ENCODE data around the gene EZH2. TPM values are rescaled to one million over a fixed set of nuclear protein-coding genes. Genes with fewer than 3 reads are reported as not detected.

The EZH2 gene
- total RNA-seq: 1 to 10 TPM; 1.2 to 4.2 (median 1.9) TPM
- long read RNA-seq: 0 reads

DNA sequence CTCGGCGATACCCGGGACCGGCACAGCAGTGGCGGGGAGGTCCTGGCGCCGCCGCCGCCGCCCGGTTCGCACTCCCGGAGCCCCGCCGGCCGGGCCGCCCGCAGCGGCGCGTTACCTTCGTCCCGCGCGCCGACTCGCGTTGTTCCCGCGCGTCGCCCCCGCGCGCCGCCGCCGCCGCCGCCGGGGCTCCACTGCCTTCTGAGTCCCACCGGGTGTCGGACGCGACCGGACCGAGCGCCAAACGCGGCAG lies at the start of gene EZH2:
Gene EZH2, minus strand, starts transcription at position 243 of the 250 bp plus-strand sequence. CDS start 36,993 bp downstream, outside the sequence.
- no peaks in the 10 kb centered on the region for H3K27me3 ChIP-seq
- no peaks in the 10 kb centered on the region for H3K9me3 ChIP-seq
- DNase-seq (no peak), ATAC-seq (peak in 2 of 4 donors; percentile 2 to 19)
- peaks cover 0 to 3% (median 0%) of the 10 kb centered on the region in 4 donors for H3K4me1 ChIP-seq
- H3K4me3 ChIP-seq: peak within 1 kb of the TSS; percentile 76 to 97 (median 89)
- TF ChIP-seq, protein P1, sequence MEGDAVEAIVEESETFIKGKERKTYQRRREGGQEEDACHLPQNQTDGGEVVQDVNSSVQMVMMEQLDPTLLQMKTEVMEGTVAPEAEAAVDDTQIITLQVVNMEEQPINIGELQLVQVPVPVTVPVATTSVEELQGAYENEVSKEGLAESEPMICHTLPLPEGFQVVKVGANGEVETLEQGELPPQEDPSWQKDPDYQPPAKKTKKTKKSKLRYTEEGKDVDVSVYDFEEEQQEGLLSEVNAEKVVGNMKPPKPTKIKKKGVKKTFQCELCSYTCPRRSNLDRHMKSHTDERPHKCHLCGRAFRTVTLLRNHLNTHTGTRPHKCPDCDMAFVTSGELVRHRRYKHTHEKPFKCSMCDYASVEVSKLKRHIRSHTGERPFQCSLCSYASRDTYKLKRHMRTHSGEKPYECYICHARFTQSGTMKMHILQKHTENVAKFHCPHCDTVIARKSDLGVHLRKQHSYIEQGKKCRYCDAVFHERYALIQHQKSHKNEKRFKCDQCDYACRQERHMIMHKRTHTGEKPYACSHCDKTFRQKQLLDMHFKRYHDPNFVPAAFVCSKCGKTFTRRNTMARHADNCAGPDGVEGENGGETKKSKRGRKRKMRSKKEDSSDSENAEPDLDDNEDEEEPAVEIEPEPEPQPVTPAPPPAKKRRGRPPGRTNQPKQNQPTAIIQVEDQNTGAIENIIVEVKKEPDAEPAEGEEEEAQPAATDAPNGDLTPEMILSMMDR (IDR thresholded peaks at IDR 0.05): no peak
- no peak for TF ChIP-seq POLR2A (IDR thresholded peaks at IDR 0.05)
- no peaks in the 10 kb centered on the region for H3K36me3 ChIP-seq
- peak within 1 kb of the TSS; percentile 70 to 84 (median 76) for H3K27ac ChIP-seq
- WGBS (ENCODE audit: insufficient coverage, low coverage, low lambda C conversion rate, missing lambda C conversion rate): no CpG with 5 or more reads among the region's 50 CpGs
- intact Hi-C loops (cut with DNase I): no loop called here

DNA sequence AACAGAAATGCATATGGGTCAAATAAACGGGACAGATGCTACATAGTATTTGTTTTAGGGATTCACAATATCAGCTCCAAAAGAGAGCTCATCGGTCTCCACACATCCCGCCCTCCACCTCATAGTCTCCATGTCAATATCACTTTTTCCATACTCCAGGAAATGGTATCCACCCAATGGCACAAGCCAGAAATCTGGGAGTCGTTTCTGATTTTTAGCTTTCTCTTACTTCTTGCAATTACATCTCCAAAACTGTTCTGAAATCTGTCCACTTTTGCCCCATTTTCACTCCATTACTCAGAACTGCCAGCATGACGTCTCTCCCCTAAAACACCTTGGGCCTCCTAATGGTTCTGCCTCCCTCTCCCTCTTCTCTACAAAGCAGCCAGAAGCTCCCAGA lies 47.4 kb upstream of the EZH2 start:
- H3K27me3 ChIP-seq: no peaks in the 10 kb centered on the region
- DNase-seq: no peak
- TF ChIP-seq, protein P1 (IDR thresholded peaks at IDR 0.05): no peak
- TF ChIP-seq POLR2A (IDR thresholded peaks at IDR 0.05): no peak
- H3K9me3 ChIP-seq: no peaks in the 10 kb centered on the region
- H3K4me1 ChIP-seq: no peaks in the 10 kb centered on the region
- ATAC-seq: no peak
- WGBS (ENCODE audit: insufficient coverage, low coverage, low lambda C conversion rate, missing lambda C conversion rate): 84% methylated on average over 5 of the region's 5 CpGs
- no peak overlapping the region for H3K4me3 ChIP-seq
- intact Hi-C loops (cut with DNase I): no loop called here
- H3K27ac ChIP-seq: no peak overlapping the region
- H3K36me3 ChIP-seq: no peaks in the 10 kb centered on the region

DNA sequence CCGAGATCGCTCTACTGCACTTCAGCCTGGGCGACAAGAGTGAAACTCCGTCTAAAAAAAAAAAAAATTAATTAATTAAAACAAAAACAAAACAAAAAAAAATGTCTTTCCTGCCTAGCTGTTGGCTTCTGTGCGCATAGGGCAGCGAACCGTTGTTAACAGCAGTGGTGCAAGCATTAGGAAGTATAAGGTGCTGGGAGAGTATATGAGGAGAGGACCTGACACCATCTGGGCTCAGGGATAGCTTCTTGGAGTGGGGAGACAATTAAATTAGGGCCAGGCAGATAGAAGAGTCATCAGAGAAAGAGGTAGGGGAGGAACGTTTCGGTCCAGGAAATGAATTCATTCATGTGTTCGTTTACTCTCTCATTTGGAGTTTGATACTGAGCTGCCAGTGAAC lies 46.2 kb upstream of the EZH2 start:
- no peaks in the 10 kb centered on the region for H3K36me3 ChIP-seq
- H3K4me1 ChIP-seq: no peaks in the 10 kb centered on the region
- ATAC-seq (no peak), DNase-seq (no peak)
- intact Hi-C loops (cut with DNase I): no loop called here
- WGBS (ENCODE audit: insufficient coverage, low coverage, low lambda C conversion rate, missing lambda C conversion rate): 79% methylated on average over 9 of the region's 10 CpGs
- no peaks in the 10 kb centered on the region for H3K9me3 ChIP-seq
- no peak overlapping the region for H3K4me3 ChIP-seq
- TF ChIP-seq, protein P1 (IDR thresholded peaks at IDR 0.05): no peak
- H3K27me3 ChIP-seq: no peaks in the 10 kb centered on the region
- no peak overlapping the region for H3K27ac ChIP-seq

DNA sequence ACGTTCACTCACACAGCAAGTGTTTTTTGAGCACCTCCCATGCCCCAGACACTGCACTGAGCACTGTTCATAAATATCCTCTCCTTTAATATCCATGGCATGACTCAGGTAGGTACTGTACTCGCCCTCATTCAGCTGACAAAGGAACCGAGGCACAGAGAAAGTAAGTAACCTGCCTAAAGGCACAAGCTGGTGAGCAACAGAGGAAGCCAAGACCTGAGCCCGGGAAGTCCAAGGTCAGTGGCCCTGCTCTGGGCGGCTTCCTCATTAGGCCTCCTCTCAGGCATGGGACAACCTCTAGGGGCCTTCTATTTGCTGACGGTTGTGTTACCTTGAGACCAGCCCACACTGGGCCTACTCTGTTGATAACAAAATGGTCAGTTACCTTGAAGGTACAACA lies 45.1 kb upstream of the EZH2 start:
- no peak for TF ChIP-seq POLR2A (IDR thresholded peaks at IDR 0.05)
- TF ChIP-seq, protein P1 (IDR thresholded peaks at IDR 0.05): no peak
- no peaks in the 10 kb centered on the region for H3K27me3 ChIP-seq
- no peaks in the 10 kb centered on the region for H3K36me3 ChIP-seq
- H3K4me1 ChIP-seq: no peaks in the 10 kb centered on the region
- intact Hi-C loops (cut with DNase I): no loop called here
- ATAC-seq (no peak), DNase-seq (no peak)
- no peak overlapping the region for H3K4me3 ChIP-seq
- no peak overlapping the region for H3K27ac ChIP-seq
- 79% methylated on average over 5 of the region's 6 CpGs for WGBS (ENCODE audit: insufficient coverage, low coverage, low lambda C conversion rate, missing lambda C conversion rate)
- H3K9me3 ChIP-seq: no peaks in the 10 kb centered on the region

All from right lobe of liver (tissue), 6 donors.